HG03342 (cell line): ENCODE data around the gene PKIB.
"Not testable (repeated sequence)": the region's sequence is repeated elsewhere in the genome, so short reads cannot be mapped to it uniquely, and the experiment has no call there.

Experiments
- ATAC-seq: cut with Tn5 transposase; IDR thresholded peaks from one replicate; pipeline ENCODE4 v1.9.1; 2021; ENCODE audit warnings: mild to moderate bottlenecking, moderate library complexity; ENCODE audit not compliant: unreplicated experiment

PKIB gene

GRCh38 chr6:122609881-122610689 lies at the start of gene PKIB:
TSS of gene PKIB (plus strand) at chr6:122610405. CDS start at chr6:122717795, 107,390 bp downstream.
- ATAC-seq = peak; percentile 89

GRCh38 chr6:122563364-122564052 lies 46.7 kb upstream of the PKIB start:
- ATAC-seq = no peak

GRCh38 chr6:122564230-122564629 lies 46.0 kb upstream of the PKIB start:
- no peak for ATAC-seq

- no peak for ATAC-seq
Measured at GRCh38 chr6:122565708-122566107, 44.5 kb upstream of the PKIB start.

- ATAC-seq = no peak
Measured at GRCh38 chr6:122567034-122567433, 43.2 kb upstream of the PKIB start.

GRCh38 chr6:122568350-122568749 lies 41.9 kb upstream of the PKIB start:
- ATAC-seq = no peak

GRCh38 chr6:122568797-122569221 lies 41.4 kb upstream of the PKIB start:
- ATAC-seq = no peak

- ATAC-seq = no peak
Measured at GRCh38 chr6:122569230-122569771, 40.9 kb upstream of the PKIB start.

GRCh38 chr6:122571888-122572287 lies 38.3 kb upstream of the PKIB start:
- no peak for ATAC-seq

- no peak for ATAC-seq
Measured at GRCh38 chr6:122576888-122577287, 33.3 kb upstream of the PKIB start.

- ATAC-seq = no peak
Measured at GRCh38 chr6:122578961-122579360, 31.2 kb upstream of the PKIB start.

- ATAC-seq = peak; percentile 66
Measured at GRCh38 chr6:122580737-122581136, 29.5 kb upstream of the PKIB start.

- no peak for ATAC-seq
Measured at GRCh38 chr6:122589115-122589514, 21.1 kb upstream of the PKIB start.

- not testable (repeated sequence) for ATAC-seq
Measured at GRCh38 chr6:122598295-122598694, 11.9 kb upstream of the PKIB start.

GRCh38 chr6:122604676-122605075 lies 5.5 kb upstream of the PKIB start:
- no peak for ATAC-seq

- peak; percentile 40 for ATAC-seq
Measured at GRCh38 chr6:122610690-122611455, 668 bp downstream of the PKIB start.

GRCh38 chr6:122612838-122613237 lies 2.6 kb downstream of the PKIB start:
- no peak for ATAC-seq

- ATAC-seq = no peak
Measured at GRCh38 chr6:122614303-122614702, 4.1 kb downstream of the PKIB start.

- no peak for ATAC-seq
Measured at GRCh38 chr6:122615409-122615808, 5.2 kb downstream of the PKIB start.

GRCh38 chr6:122616877-122617276 lies 6.7 kb downstream of the PKIB start:
- ATAC-seq = no peak

- no peak for ATAC-seq
Measured at GRCh38 chr6:122619309-122619708, 9.1 kb downstream of the PKIB start.
